ENCODE measurements around the gene NCR3LG1.

- TF ChIP-seq MAZ (IDR thresholded peaks at IDR 0.05; ENCODE audit: borderline replicate concordance, low read depth, low read length) = no peak
- TF ChIP-seq NR3C1 (IDR thresholded peaks at IDR 0.05) = no peak
- no peak for TF ChIP-seq CTCF (IDR thresholded peaks at IDR 0.05)
Observed at GRCh38 chr11:17375547-17375946, 23.9 kb downstream of the NCR3LG1 start.

Measured in A549 (cell line).